Panc1 (cell line): ENCODE measurements around the gene KCNC3. TPM values are rescaled to one million over a fixed set of nuclear protein-coding genes. Genes with fewer than 3 reads are reported as not detected.
"Not testable (repeated sequence)": the region's sequence is repeated elsewhere in the genome, so short reads cannot be mapped to it uniquely, and the experiment has no call there.

Experiments
- ATAC-seq: fragments of 200-7000 bp; cut with Tn5 transposase; 2 replicates; pipeline ENCODE4 v1.9.1; 2020; ENCODE audit warnings: mild to moderate bottlenecking, moderate library complexity
- BruUV-seq: library from RNA; stranded (reverse); fragments of 400-500 nt; replicated peaks from 2 replicates; lab custom pipeline; 2021; lab: Mats Ljungman, UMichigan
- CTCF ChIA-PET: fragments of 300-600 bp; sonication (Branson Sonifier 250); formaldehyde crosslinking; loops from one replicate; lab custom pipeline; 2022; ENCODE audit warnings: antibody characterized with exemption; lab: Charles Lee
- POLR2A ChIA-PET: fragments of 300-600 bp; sonication (Branson Sonifier 250); formaldehyde crosslinking; loops from one replicate; lab custom pipeline; 2022; ENCODE audit warnings: antibody characterized with exemption; lab: Charles Lee
- DNase-seq: peaks from one replicate; pipeline ENCODE4 v3.0.0-alpha.2; 2010; ENCODE audit warnings: low read depth, low spot score
- H3K27ac ChIP-seq: 2 replicates; pipeline ENCODE4 v1.5.1; 2011; ENCODE audit warnings: mild to moderate bottlenecking, low read length, inconsistent platforms
- H3K27me3 ChIP-seq: fragments of 200-500 bp; sonication (Bioruptor generic); 2 replicates; pipeline ENCODE4 v1.6.0; 2014; ENCODE audit warnings: low read length, inconsistent platforms; ENCODE audit not compliant: control insufficient read depth, insufficient read depth
- H3K36me3 ChIP-seq: fragments of 200-500 bp; sonication (Bioruptor generic); 2 replicates; pipeline ENCODE4 v1.5.1; 2014; ENCODE audit warnings: inconsistent platforms, mild to moderate bottlenecking, low read length, moderate library complexity; ENCODE audit not compliant: control insufficient read depth, insufficient read depth
- H3K4me1 ChIP-seq: 2 replicates; pipeline ENCODE4 v1.5.1; 2011; ENCODE audit warnings: inconsistent platforms, mild to moderate bottlenecking, low read length, moderate library complexity; ENCODE audit not compliant: control insufficient read depth, insufficient read depth
- H3K4me3 ChIP-seq, 2 experiments: 2 replicates each; pipeline ENCODE4 v1.5.1; 2011 to 2012; ENCODE audit warnings: low read depth in 2 of 2, low read length in 2 of 2, mild to moderate bottlenecking in 2 of 2, inconsistent platforms in 1 of 2, moderate library complexity in 1 of 2
- H3K9me3 ChIP-seq: fragments of 200-500 bp; sonication (Bioruptor generic); 2 replicates; pipeline ENCODE4 v1.5.1; 2014; ENCODE audit warnings: low read depth, mild to moderate bottlenecking, inconsistent platforms, low read length, moderate library complexity; ENCODE audit not compliant: control insufficient read depth, insufficient read depth
- CTCF ChIP-seq: fragments of 450-650 bp; IDR thresholded peaks from 2 replicates; pipeline ENCODE4 v1.5.1; 2017; ENCODE audit warnings: mild to moderate bottlenecking
- POLR2AphosphoS5 ChIP-seq: IDR thresholded peaks from 2 replicates; pipeline ENCODE4 v1.6.1; 2012; ENCODE audit warnings: mild to moderate bottlenecking, low read depth, low read length, moderate library complexity
- REST ChIP-seq, 2 experiments: IDR thresholded peaks; 2 replicates each; pipeline ENCODE4 v1.6.1; 2011 to 2012; ENCODE audit warnings: low read depth in 2 of 2, control low read depth in 1 of 2, low read length in 1 of 2, mild to moderate bottlenecking in 1 of 2, moderate library complexity in 1 of 2; ENCODE audit not compliant: insufficient read depth in 1 of 2
- SIN3A ChIP-seq: IDR thresholded peaks from 2 replicates; pipeline ENCODE4 v1.6.1; 2012; ENCODE audit warnings: low read depth, mild to moderate bottlenecking, low read length, moderate library complexity, borderline replicate concordance; ENCODE audit not compliant: insufficient read depth
- TCF7L2 ChIP-seq: IDR thresholded peaks from 2 replicates; pipeline ENCODE4 v1.6.1; 2011; ENCODE audit warnings: mild to moderate bottlenecking, low read depth, low read length, inconsistent platforms
- in situ Hi-C: cut with HindIII; loops from 2 replicates; pipeline ENCODE4 v1.10.0; 2016; ENCODE audit warnings: low sequenced_read_pairs, low pct_unique_long_range_greater_than_20kb
- intact Hi-C: fragments of 100-400 bp; cut with micrococcal nuclease; formaldehyde crosslinking; loops from one replicate; pipeline ENCODE4 v1.10.0; 2022; ENCODE audit not compliant: unreplicated experiment
- total RNA-seq: library from RNA; stranded (reverse); gene quantifications from one replicate; pipeline ENCODE4 v1.2.1, GENCODE V29; 2021; ENCODE audit not compliant: unreplicated experiment

Gene KCNC3
- total RNA-seq, 1 experiment from 2014 or later = 10.8 TPM

GRCh38 chr19:50357178-50358100 is 28.3 kb upstream of the KCNC3 start:
- intact Hi-C loops (no loop called here), in situ Hi-C loops (no loop called here)
- Histone ChIP-seq H3K27me3 (no peaks in the 10 kb centered on the region), H3K4me1 (no peaks in the 10 kb centered on the region), H3K4me3 (peak overlapping the region; percentile 52 to 78), H3K9me3 (no peaks in the 10 kb centered on the region), H3K27ac (peak overlapping the region; percentile 44; the same call in 1 of the 2 replicates), H3K36me3 (no peaks in the 10 kb centered on the region)
- DNase-seq (no peak), ATAC-seq (peak; percentile 86)
- no TSS peak for BruUV-seq
- CTCF ChIA-PET = interaction anchor here (0.6 to 1.2 kb wide), 5 partner anchors 12 to 177 kb away, joined by 3 to 7 read pairs (median 4); partner anchors contain the start of gene POLD1
- POLR2A ChIA-PET = no interaction called here
- TF ChIP-seq SIN3A = no peak
- TF ChIP-seq REST (IDR thresholded peaks at IDR 0.05; ENCODE audit: insufficient read depth in 1 of 2, low read depth in 2 of 2, low read length in 1 of 2) = no peak
- no peak for TF ChIP-seq POLR2AphosphoS5
- TF ChIP-seq TCF7L2 = no peak
- peak; percentile 85 for TF ChIP-seq CTCF

GRCh38 chr19:50356691-50357177 is 27.6 kb upstream of the KCNC3 start:
- DNase-seq (no peak), ATAC-seq (no peak)
- ChIA-PET POLR2A (no interaction called here), CTCF (interaction anchor here (0.7 to 1.2 kb wide), 4 partner anchors 27 to 177 kb away, joined by 3 to 7 read pairs (median 5); partner anchors contain the start of gene POLD1)
- Histone ChIP-seq H3K27ac (no peak overlapping the region), H3K9me3 (no peaks in the 10 kb centered on the region), H3K36me3 (no peaks in the 10 kb centered on the region), H3K27me3 (no peaks in the 10 kb centered on the region), H3K4me3 (peak overlapping the region; percentile 52 to 78; a peak in 3 of 4 replicates), H3K4me1 (no peaks in the 10 kb centered on the region)
- no peak for TF ChIP-seq CTCF
- TF ChIP-seq SIN3A = no peak
- no peak for TF ChIP-seq POLR2AphosphoS5
- TF ChIP-seq TCF7L2 = no peak
- no peak for TF ChIP-seq REST (IDR thresholded peaks at IDR 0.05; ENCODE audit: insufficient read depth in 1 of 2, low read depth in 2 of 2, low read length in 1 of 2)
- no TSS peak for BruUV-seq
- in situ Hi-C loops (no loop called here), intact Hi-C loops (no loop called here)

- H3K9me3 ChIP-seq, H3K27me3 ChIP-seq, H3K36me3 ChIP-seq, ATAC-seq, BruUV-seq, in situ Hi-C loops, POLR2A ChIA-PET, H3K4me3 ChIP-seq, H3K4me1 ChIP-seq, H3K27ac ChIP-seq, DNase-seq, intact Hi-C loops: not testable (repeated sequence)
- CTCF ChIA-PET = interaction anchor here (0.7 kb wide), 1 partner anchor 360 kb away, joined by 5 read pairs; no protein-coding TSS in a partner anchor
Observed at GRCh38 chr19:50353487-50353880, 24.3 kb upstream of the KCNC3 start.
